CD14-positive monocyte (primary cell): ENCODE measurements around the gene BAZ2B. TPM values are rescaled to one million over a fixed set of nuclear protein-coding genes. Genes with fewer than 3 reads are reported as not detected.
A peak's percentile ranks its signal among the peaks of the same experiment; 100 is the strongest.

Experiments
- DNase-seq, 3 donors: peaks; one replicate each; pipeline ENCODE4 v3.0.0-alpha.2; 2011 to 2022
- H2AFZ ChIP-seq: 2 replicates; pipeline ENCODE4 v1.6.0; 2012; ENCODE audit warnings: mild to moderate bottlenecking, low read depth, low read length, inconsistent platforms; ENCODE audit not compliant: insufficient read depth, poor library complexity, severe bottlenecking
- H3K27ac ChIP-seq, 2 donors: 1 replicate in 1 of 2; 2 replicates in 1 of 2; pipeline ENCODE4 v1.5.1; 2012 to 2013; ENCODE audit warnings: low read length in 2 of 2, control low read depth in 1 of 2, inconsistent platforms in 1 of 2, low read depth in 1 of 2, mild to moderate bottlenecking in 1 of 2
- H3K27me3 ChIP-seq, 2 donors: one replicate each; pipeline versions ENCODE4 v1.6.0 to v1.6.1; 2011 to 2013; ENCODE audit warnings: low read length in 2 of 2; ENCODE audit not compliant: control insufficient read depth in 2 of 2, insufficient read depth in 2 of 2
- H3K36me3 ChIP-seq, 2 donors: replicated peaks in 1 of 2; 1 replicate in 1 of 2; 2 replicates in 1 of 2; pipeline versions ENCODE4 v1.5.1 to v1.6.1; 2012 to 2013; ENCODE audit warnings: low read length in 2 of 2, control low read depth in 1 of 2, inconsistent platforms in 1 of 2, mild to moderate bottlenecking in 1 of 2; ENCODE audit not compliant: insufficient read depth in 2 of 2, control insufficient read depth in 1 of 2
- H3K4me1 ChIP-seq, 2 donors: 1 replicate in 1 of 2; 2 replicates in 1 of 2; pipeline versions ENCODE4 v1.5.1 to v1.6.1; 2012 to 2013; ENCODE audit warnings: low read length in 2 of 2, control low read depth in 1 of 2, inconsistent platforms in 1 of 2, mild to moderate bottlenecking in 1 of 2, moderate library complexity in 1 of 2; ENCODE audit not compliant: insufficient read depth in 2 of 2, control insufficient read depth in 1 of 2
- H3K4me2 ChIP-seq: replicated peaks from 2 replicates; pipeline ENCODE3; 2012; ENCODE audit warnings: low read length, moderate library complexity, mild to moderate bottlenecking; ENCODE audit not compliant: poor library complexity, severe bottlenecking; ENCODE audit errors: extremely low read depth
- H3K4me3 ChIP-seq, 3 experiments: fragments of 200-600 bp in 1 of 3; sonication (generic) in 1 of 3; replicated peaks in 1 of 3; 1 replicate in 2 of 3; 2 replicates in 1 of 3; pipeline ENCODE4 v1.5.1; 2011 to 2013; ENCODE audit warnings: low read length in 3 of 3, mild to moderate bottlenecking in 3 of 3, control low read depth in 2 of 3, low read depth in 2 of 3, inconsistent platforms in 1 of 3, moderate library complexity in 1 of 3
- H3K79me2 ChIP-seq: 2 replicates; pipeline ENCODE4 v1.6.0; 2012; ENCODE audit warnings: mild to moderate bottlenecking, control low read depth, inconsistent platforms, low read length, moderate library complexity; ENCODE audit not compliant: insufficient read depth
- H3K9ac ChIP-seq: 2 replicates; pipeline ENCODE4 v1.6.0; 2017; ENCODE audit warnings: low read length, mild to moderate bottlenecking; ENCODE audit not compliant: insufficient read depth, poor library complexity, severe bottlenecking
- H3K9me3 ChIP-seq, 2 donors: replicated peaks in 1 of 2; 1 replicate in 1 of 2; 2 replicates in 1 of 2; pipeline versions ENCODE4 v1.5.1 to v1.6.1; 2012 to 2013; ENCODE audit warnings: low read length in 2 of 2, control low read depth in 1 of 2; ENCODE audit not compliant: control insufficient read depth in 1 of 2, insufficient read depth in 1 of 2
- H4K20me1 ChIP-seq: 2 replicates; pipeline ENCODE4 v1.6.0; 2012; ENCODE audit warnings: mild to moderate bottlenecking, low read length, control low read depth, moderate library complexity; ENCODE audit not compliant: insufficient read depth
- H3K27ac Mint-ChIP-seq, 7 donors: one replicate each; pipeline ENCODE4 v1.8.0; 2020; ENCODE audit warnings: mild to moderate bottlenecking in 7 of 7, mixed read lengths in 7 of 7, moderate library complexity in 6 of 7, inconsistent platforms in 2 of 7
- H3K27me3 Mint-ChIP-seq, 3 donors: one replicate each; pipeline ENCODE4 v1.8.0; 2021 to 2022; ENCODE audit warnings: low read depth in 3 of 3, mild to moderate bottlenecking in 3 of 3, mixed read lengths in 3 of 3, moderate library complexity in 3 of 3, inconsistent platforms in 1 of 3
- H3K36me3 Mint-ChIP-seq, 2 donors: one replicate each; pipeline ENCODE4 v1.8.0; 2020; ENCODE audit warnings: mixed read lengths in 2 of 2, inconsistent platforms in 1 of 2, mild to moderate bottlenecking in 1 of 2
- H3K4me1 Mint-ChIP-seq: one replicate; pipeline ENCODE4 v1.8.0; 2020; ENCODE audit warnings: mild to moderate bottlenecking, mixed read lengths
- H3K4me3 Mint-ChIP-seq, 2 donors: one replicate each; pipeline ENCODE4 v1.8.0; 2020; ENCODE audit warnings: mild to moderate bottlenecking in 2 of 2, mixed read lengths in 2 of 2, moderate library complexity in 1 of 2
- H3K9me3 Mint-ChIP-seq, 7 donors: one replicate each; pipeline ENCODE4 v1.8.0; 2020 to 2022; ENCODE audit warnings: mixed read lengths in 7 of 7, mild to moderate bottlenecking in 6 of 7, moderate library complexity in 6 of 7, inconsistent platforms in 2 of 7
- CTCF ChIP-seq: fragments of 200-600 bp; IDR thresholded peaks from one replicate; pipeline ENCODE4 v1.8.0; 2022; ENCODE audit warnings: antibody characterized with exemption, mild to moderate bottlenecking
- WGBS: methylation state at CpG from one replicate; pipeline ENCODE4 v1.1.5; 2013; ENCODE audit warnings: missing lambda C conversion rate; ENCODE audit not compliant: insufficient coverage; 5-methylcytosine and 5-hydroxymethylcytosine counted together
- intact Hi-C, 2 donors: fragments of 100-400 bp; cut with micrococcal nuclease; formaldehyde crosslinking; loops; one replicate each; pipeline versions ENCODE4 v1.15.0 to v1.15.1; 2023
- polyA plus RNA-seq, 3 donors: library from polyadenylated mRNA; depleted of rRNA in 1 of 3; unstranded in 2 of 3; stranded (reverse) in 1 of 3; fragments of 300-500 nt in 2 of 3; fragments of >200 nt in 1 of 3; fragmentation: Illumina TruSeq in 2 of 3; gene quantifications; 1 replicate in 2 of 3; 2 replicates in 1 of 3; pipeline ENCODE4 v1.2.3, GENCODE V29; 2012 to 2021

The BAZ2B gene
- polyA plus RNA-seq, 3 donors: 12.9 to 34.2 (median 31.6) TPM

- H3K4me3 ChIP-seq: no peak overlapping the region
- Mint-ChIP-seq H3K27me3 (no peaks in the 10 kb centered on the region), H3K27ac (no peak overlapping the region), H3K4me3 (no peak overlapping the region), H3K4me1 (peaks cover 15% of the 10 kb centered on the region), H3K36me3 (no peaks in the 10 kb centered on the region), H3K9me3 (peaks cover 0 to 3% (median 0%) of the 10 kb centered on the region in 7 donors)
- 89% methylated on average over 5 of the region's 6 CpGs for WGBS
- H4K20me1 ChIP-seq: no peaks in the 10 kb centered on the region
- H3K27ac ChIP-seq: no peak overlapping the region
- no peaks in the 10 kb centered on the region for H3K79me2 ChIP-seq
- no peaks in the 10 kb centered on the region for H3K27me3 ChIP-seq
- H3K9ac ChIP-seq: no peak overlapping the region
- no peak overlapping the region for H3K4me2 ChIP-seq
- no peak for DNase-seq
- H3K36me3 ChIP-seq: no peaks in the 10 kb centered on the region
- intact Hi-C loops: no loop called here
- no peaks in the 10 kb centered on the region for H3K9me3 ChIP-seq
- no peak for TF ChIP-seq CTCF
- H2AFZ ChIP-seq: peak overlapping the region; percentile 19
- H3K4me1 ChIP-seq: peaks cover 12 to 16% of the 10 kb centered on the region in 2 donors
These were observed 324.2 kb downstream of the BAZ2B start for GRCh38 chr2:159292157-159292556.

- H3K79me2 ChIP-seq: peaks cover 11% of the 10 kb centered on the region
- H3K4me2 ChIP-seq: peak overlapping the region; percentile 50
- TF ChIP-seq CTCF: no peak
- 29% methylated on average over 4 of the region's 7 CpGs for WGBS
- peak overlapping the region; percentile 36 for H2AFZ ChIP-seq
- H3K27me3 Mint-ChIP-seq: no peaks in the 10 kb centered on the region
- peak; percentile 69 to 77 (median 71) for DNase-seq
- peaks cover 0 to 2% (median 0%) of the 10 kb centered on the region in 7 donors for H3K9me3 Mint-ChIP-seq
- no peaks in the 10 kb centered on the region for H4K20me1 ChIP-seq
- H3K27ac Mint-ChIP-seq: peak overlapping the region in 6 of 7 donors; percentile 17 to 80 (median 33)
- H3K4me3 Mint-ChIP-seq: peak overlapping the region; percentile 1 to 6
- H3K9me3 ChIP-seq: no peaks in the 10 kb centered on the region
- no peaks in the 10 kb centered on the region for H3K27me3 ChIP-seq
- H3K4me1 Mint-ChIP-seq: peaks cover 22% of the 10 kb centered on the region
- peaks cover 20 to 30% of the 10 kb centered on the region in 2 donors for H3K4me1 ChIP-seq
- H3K9ac ChIP-seq: no peak overlapping the region
- no peaks in the 10 kb centered on the region for H3K36me3 ChIP-seq
- no peaks in the 10 kb centered on the region for H3K36me3 Mint-ChIP-seq
- H3K27ac ChIP-seq: no peak overlapping the region
- no peak overlapping the region for H3K4me3 ChIP-seq
- intact Hi-C loops: no loop called here
These were observed 325.9 kb downstream of the BAZ2B start for GRCh38 chr2:159290289-159290907.
